Measurements from ENCODE around the gene USP24.

The USP24 gene, protein sequence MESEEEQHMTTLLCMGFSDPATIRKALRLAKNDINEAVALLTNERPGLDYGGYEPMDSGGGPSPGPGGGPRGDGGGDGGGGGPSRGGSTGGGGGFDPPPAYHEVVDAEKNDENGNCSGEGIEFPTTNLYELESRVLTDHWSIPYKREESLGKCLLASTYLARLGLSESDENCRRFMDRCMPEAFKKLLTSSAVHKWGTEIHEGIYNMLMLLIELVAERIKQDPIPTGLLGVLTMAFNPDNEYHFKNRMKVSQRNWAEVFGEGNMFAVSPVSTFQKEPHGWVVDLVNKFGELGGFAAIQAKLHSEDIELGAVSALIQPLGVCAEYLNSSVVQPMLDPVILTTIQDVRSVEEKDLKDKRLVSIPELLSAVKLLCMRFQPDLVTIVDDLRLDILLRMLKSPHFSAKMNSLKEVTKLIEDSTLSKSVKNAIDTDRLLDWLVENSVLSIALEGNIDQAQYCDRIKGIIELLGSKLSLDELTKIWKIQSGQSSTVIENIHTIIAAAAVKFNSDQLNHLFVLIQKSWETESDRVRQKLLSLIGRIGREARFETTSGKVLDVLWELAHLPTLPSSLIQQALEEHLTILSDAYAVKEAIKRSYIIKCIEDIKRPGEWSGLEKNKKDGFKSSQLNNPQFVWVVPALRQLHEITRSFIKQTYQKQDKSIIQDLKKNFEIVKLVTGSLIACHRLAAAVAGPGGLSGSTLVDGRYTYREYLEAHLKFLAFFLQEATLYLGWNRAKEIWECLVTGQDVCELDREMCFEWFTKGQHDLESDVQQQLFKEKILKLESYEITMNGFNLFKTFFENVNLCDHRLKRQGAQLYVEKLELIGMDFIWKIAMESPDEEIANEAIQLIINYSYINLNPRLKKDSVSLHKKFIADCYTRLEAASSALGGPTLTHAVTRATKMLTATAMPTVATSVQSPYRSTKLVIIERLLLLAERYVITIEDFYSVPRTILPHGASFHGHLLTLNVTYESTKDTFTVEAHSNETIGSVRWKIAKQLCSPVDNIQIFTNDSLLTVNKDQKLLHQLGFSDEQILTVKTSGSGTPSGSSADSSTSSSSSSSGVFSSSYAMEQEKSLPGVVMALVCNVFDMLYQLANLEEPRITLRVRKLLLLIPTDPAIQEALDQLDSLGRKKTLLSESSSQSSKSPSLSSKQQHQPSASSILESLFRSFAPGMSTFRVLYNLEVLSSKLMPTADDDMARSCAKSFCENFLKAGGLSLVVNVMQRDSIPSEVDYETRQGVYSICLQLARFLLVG (N-terminal part only)

DNA sequence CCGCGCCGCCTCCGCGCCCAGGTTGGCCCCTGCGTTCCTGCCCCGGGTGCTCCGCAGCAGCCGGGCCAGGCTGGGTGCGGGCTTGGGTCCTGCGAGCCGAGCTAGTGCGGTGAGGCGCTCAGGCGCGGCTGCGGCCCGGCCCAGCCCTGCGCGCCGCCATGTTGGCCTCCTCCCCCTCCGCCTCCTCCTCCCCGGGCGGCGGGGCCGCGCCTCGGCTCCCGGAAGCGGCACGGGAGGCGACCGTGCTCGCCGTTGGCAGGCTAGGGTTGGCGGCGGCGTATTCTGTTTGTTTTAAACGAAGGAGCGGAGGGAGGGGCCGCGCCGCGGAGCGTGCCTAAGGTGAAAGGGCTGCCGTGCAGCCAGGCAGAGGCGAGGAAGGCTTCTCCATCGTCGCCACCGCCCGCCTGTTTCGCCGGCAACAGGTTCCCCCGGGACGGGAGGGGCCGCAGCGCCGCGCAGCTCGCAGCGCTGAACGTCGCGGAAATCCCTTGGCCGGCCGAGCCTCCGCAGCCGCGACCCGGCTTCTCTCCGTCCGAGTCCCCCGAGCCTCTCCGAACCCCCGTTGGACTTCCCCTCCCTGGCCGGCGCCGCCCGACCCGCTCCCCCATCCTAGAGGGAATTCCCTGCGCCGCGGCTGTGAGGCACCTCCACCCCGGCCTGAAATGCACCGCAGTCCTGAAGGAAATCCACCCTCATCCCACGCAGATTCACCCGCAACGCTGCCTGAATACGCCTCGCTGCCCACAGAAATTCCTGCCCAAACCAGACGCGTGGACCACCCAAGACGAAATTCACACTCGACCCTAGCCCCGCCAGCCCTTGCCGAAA is at the start of gene USP24:
USP24 (minus strand) TSS at position 171 of the 828 bp plus-strand sequence. CDS start 251 bp downstream, outside the sequence.
- peak; percentile 77 for DNase-seq

DNA sequence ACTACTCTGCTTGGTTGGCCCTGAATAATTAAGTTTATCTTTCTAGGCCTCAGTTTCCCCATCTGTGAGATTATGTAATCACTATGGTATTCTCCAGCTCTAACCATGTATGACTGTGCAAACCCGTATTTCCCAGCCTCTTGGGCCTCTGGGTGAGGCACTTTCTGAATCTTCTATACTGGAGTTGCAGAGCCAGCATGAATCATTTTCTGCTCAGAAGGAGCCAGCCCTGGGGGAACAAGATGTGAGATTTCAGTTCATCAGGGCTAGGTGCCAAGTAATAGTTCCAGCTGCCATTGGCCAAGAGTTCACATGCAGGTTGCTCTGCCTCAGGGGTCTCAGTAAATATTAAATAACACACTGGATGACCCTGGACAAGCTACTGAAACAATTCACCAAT is 47.7 kb upstream of the USP24 start:
- DNase-seq: no peak

DNA sequence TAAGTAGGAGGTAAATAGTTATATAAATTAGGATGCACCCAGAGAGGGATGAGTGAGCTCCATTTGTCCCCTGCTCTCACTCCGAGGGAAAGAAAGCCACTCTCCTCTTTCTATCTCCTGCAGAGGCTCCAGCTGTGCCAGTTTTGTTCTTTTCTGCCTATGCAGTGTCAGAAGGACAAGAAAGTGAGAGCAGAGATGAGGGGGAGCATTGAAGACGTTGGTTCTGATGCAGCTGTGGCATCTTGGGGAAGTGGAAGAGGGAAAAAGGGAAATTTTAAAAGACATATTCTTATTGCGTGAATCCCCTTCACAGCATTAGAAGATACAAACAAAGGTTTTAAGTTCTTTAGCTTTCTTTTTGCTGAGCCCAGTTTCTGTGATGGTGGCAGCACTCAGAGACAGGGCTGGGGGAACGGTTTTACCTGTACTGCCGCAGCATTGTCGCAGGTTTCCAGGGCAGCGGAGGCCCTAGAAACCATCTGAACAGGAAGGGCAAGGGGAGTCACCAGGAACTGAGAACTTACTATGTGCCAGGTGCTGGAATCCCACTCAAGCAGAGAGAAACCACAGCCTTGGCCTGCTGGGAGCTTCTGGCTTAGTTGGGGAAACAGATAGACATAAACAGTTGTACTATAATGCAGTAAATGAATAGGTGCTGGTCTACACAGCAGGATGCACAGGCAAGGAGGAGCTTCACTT is 44.9 kb upstream of the USP24 start:
- no peak for DNase-seq

DNA sequence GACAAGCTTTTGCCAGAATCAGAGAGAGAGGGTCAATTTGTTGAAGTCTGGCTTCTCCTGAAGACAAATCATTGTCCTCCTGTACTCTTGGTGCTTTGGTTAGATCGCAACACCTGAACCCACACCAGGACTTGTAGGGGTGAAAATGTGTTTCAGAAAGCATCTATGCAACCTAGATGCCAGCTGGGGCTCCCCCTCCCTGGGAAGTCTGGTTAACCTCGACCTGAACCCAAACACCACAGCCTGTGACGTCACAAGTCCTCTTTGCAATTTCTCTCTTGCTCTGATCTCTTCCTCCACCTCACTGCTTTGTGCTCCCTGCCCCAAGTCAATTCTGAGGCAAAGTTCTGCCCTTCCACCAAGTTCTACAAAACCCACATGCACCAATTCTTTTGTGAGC is 42.8 kb upstream of the USP24 start:
- DNase-seq: peak; percentile 4

DNA sequence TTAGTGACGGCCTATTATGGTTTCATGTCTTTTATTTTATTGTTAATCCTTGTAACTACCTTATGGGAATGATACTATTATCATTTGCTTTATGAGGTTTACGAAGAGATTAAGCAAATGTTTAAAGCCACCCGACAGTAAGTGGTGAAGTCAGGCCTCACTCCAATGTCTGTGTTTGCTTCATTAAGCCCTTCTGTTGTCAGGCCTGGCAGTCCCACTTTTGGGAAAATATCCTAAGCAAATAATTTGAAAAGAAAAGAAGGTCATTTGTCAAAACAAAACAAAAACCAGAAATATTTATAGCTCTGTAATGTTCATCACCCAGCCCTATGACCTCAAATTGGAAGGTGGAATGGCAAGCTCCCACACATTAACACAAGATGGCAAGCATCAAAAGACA is 40.7 kb upstream of the USP24 start:
- DNase-seq: no peak

DNA sequence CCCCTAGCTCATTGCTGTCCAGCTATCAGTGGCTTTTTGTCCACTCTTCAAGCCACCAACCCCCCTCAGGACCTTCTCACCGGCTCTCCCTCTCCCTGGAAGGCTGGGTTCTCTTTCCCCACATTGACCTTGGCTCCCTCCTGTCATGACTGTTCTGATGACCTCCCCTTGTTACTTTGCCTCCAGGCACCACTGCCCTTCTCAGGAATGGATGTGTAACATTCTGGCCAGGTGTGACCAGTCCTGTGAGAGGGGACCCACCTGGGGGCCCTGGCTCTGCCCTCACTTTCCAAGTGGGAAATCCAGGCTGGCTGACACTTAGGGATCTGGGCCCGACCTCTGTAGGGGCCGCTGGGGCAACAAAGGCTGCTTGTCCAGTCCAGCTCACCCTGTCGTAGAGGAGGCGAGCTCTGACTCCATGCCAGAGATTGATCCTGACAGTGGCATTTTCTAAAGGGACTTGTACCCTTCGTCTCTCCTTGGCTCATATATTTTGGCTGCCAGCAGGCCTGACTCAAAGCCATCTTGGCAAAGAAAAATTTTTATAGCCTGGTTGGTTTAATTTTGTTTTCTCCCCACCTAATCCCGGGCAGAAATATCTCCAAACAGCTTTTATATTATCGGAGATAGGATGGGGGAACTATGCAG is 37.9 kb upstream of the USP24 start:
- DNase-seq: no peak

DNA sequence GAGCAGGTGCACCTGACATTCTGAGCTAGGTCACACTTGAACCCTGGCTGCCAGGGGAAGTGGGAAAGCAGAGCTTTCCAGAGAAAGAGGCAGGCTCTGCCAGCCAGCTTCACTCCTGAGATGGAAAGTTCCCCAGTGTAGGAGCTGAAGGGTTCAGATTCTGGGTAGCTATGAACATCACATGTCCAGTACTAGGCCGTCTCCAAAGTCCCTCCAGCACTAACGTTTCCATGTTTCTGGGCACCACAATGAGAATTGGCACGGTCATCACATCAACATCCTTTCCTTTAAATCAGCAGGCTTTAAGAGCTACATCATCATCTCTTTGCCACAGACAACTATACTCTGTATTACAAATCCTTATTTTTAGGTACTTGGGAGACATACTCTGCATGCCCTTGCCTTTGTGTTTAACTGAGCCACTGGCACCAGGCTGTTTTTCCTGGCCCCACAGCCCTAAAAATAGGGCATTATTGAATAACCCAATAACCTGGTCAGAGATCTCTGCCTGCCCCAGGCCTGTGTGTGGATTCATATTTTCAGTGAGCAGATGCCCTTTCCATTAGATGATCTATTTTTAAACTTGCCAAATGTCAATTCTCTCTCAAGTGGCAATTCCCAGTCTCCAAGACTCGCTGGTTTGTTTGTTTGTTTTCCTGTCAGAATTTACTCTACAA is 35.4 kb upstream of the USP24 start:
- DNase-seq: no peak

DNA sequence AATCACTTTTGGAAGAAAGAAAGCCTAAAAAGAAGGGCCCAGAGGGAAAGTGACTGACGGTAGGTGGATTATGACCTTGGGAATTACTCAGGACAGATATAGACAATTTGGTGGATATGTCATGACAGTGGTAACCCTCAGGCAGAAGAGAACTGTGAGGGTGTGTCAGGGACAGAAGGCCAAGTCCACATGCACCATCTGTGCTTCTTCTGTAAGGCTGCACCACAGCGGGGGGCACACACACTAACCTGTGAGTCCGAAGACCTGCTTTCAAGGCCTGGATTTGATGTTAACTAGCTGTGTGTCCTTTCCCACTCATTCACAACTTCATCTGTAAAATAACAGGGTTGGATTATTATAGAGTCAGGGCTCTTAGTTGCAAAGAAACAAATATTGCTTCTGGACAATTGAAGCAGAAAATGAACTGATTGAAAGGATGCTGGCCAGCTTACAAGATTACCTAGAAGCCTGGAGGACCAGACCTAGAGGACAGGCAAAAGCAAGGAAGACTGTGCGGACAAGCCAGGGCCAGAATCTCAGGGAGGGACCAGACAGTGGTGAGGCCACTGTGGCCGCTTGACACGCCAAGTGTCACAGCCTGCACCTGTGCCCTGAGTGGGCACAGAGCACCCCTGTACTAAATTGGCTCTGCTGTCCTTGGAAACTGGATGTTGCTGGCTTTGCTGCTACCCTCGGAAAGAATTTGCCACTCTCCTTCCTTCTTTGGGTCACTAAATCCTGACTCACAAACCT is 34.7 kb upstream of the USP24 start:
- no peak for DNase-seq

DNA sequence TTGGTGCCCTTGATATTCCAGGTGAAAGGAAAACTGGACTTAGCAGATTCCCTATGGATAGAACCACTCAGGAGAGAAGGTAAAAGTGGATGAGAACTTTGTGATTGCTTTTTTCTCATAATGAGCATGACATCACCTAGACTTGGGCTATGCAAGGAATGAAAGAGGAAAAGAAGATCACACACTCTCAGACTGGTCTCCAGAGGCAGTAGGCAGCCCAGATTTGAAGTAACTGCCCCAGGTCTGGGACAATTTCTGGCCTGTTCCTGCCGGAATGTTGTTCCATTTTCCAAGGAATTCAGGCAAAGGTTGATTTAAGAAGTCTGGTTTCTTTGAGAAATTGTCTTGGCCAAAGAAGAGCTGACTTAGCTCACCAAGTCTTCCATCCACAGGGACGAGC is 31.7 kb upstream of the USP24 start:
- no peak for DNase-seq

DNA sequence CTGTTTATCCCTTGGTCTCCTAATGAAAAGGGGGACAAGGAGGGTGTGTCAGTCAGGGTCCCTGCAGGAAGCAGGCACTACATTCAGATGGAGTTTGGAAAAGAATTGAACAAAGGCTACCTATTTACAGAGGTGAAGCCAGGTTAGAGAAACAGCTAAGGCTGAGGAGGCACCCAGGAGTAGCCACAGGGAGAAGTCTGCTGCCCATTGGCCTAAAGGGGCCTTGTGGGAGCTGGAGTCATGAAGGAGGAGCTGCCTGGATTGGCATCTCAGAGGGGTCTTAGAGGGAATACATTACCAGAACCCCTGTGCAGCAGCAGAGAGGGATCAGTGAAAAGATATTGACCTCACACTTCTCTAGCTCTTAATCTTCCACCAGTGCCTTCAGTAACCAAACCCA is 31.2 kb upstream of the USP24 start:
- DNase-seq: no peak

DNA sequence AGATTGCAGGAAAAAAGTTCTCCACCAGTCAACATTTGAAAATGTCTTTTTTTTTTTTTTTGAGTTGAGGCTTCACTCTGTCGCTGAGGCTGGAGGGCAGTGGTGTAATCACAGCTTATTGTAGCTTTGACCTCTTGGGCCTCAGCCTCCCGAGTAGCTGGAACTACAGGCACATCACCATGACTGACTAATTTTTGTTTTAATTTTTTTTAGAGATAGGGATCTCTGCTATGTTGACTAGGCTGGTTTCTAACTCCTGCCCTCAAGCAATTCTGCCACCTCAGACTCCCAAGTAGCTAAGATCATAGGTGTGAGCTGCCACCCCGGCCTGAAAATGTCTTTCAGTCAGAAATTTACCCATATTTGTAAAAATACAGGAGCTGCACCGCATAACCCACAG is 30.6 kb upstream of the USP24 start:
- no peak for DNase-seq

DNA sequence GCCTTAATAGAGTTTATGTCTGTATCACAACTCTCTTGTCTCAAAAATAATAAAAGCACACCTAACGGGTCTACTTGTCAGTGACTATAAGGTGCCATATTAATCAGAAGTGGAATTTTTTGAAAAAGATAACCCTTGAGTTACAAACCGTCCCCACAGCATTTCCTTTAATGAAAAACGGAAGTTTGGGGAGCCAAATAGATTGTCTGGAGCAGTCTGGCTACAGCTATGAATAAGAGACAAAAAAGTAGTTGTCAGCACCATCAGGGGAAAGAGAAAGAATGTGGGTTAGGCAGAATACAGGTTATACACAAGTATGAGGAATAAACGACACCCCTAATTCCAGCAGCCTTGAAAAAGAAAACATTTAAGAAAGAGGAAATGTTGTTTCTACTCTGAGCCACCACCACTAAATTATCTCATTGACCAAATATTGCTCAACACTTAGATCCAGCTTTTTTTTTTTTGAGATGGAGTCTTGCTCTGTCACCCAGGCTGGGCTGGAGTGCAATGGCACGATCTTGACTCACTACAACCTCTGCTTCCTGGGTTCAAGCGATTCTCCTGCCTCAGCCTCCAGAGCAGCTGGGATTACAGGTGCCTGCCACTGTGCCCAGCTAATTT is 29.4 kb upstream of the USP24 start:
- DNase-seq: no peak

DNA sequence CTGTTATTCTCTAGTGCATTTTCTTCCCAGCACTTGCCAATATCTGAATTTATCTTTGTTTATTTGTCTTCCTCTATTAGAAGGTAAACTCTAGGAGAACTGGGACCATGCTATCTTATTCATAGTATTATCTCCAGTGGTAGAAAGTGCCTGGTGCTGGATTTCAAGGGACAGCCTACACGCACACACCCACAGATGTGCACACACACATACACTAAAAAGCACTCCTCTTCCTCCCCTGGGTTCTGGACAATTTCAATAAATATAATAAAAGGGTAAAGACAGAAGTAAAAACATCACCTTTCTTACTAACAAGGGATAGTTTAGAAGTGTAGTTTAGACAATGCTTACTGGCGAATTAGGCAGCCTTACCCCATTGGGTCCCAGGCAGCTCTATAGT is 28.5 kb upstream of the USP24 start:
- DNase-seq: no peak

DNA sequence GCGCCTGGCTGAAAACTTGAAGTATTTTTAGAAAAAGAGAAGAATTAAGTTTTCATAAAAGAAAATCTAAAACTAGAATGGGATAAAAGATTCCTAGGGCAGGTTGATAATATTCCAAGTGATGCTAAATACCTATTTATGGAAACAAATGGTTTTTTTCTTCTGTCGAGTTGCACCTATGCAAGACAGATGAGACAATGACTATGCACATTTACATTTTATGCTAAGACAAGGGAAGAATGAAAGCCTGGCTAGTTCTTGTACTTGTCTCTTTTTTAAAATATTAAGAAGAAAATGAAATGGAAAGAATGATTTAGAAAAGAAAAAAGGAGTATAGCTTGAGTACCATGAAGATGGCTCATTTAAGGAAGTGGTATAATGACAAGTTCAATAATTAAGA is 24.4 kb upstream of the USP24 start:
- no peak for DNase-seq

DNA sequence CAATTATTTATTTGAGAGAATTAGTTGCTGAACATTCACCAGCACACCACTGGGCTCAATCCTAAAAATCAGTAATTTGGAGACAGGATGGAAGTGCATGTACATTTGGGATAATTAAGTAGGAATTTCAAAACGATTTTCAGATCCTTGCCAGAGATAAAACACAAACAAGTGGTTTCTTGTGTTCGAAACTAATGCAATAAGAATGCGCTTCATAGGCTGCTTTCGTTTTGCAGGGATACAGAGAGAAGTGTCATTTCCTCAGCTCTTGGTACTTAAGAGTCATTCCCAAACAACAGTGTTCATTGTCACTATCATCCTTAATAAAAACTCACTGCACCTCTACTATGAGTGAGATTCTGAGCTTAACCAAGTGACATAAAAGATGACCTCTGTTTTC is 20.6 kb upstream of the USP24 start:
- no peak for DNase-seq

DNA sequence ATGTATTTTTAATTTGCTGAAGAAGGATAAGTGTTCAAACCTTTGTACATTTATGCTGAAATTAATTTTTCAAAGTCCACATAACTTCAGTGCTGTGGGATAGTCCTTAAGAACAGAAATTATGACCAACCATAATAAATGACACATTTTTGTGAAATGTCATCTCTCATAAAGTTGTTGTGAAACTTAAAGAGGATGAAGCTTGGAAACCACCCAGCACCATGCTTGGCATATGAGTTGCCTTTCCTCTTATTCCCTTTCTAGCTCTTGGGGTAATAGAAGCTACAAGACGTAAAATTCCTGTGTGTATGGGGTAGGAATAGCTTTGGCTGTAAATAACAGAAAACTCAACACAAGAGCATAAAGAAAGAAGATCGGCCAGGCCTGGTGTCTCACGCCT is 18.9 kb upstream of the USP24 start:
- DNase-seq: no peak

DNA sequence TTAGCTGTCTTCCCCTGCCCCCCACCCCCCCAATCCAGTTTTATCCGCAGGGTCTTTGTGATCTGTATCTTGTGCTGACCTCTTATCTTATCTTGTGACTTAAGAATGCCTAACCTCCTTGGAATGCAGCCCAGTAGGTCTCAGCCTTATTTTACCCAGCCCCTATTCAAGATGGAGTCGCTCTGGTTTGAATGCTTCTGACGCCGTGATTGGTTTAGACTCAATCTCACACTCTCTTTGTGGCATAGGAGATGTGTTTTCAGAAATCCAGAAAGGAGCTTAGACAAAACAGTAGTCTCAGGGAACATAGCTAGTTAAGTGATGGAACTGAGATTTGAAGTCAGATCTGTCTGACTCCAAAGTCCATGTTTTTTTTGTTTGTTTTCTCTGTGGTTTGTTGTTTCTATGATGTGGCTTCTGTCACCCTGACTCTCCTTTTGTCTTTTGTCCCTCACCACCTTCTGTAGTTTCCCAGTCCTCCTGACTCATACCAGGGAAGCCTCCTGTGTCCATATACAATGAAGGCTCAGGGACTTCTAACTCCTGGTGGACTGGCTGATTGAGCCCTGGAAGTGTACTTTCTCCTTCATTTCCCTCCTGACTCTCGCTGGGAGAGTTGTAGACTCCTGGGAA is 18.1 kb upstream of the USP24 start:
- DNase-seq: no peak

DNA sequence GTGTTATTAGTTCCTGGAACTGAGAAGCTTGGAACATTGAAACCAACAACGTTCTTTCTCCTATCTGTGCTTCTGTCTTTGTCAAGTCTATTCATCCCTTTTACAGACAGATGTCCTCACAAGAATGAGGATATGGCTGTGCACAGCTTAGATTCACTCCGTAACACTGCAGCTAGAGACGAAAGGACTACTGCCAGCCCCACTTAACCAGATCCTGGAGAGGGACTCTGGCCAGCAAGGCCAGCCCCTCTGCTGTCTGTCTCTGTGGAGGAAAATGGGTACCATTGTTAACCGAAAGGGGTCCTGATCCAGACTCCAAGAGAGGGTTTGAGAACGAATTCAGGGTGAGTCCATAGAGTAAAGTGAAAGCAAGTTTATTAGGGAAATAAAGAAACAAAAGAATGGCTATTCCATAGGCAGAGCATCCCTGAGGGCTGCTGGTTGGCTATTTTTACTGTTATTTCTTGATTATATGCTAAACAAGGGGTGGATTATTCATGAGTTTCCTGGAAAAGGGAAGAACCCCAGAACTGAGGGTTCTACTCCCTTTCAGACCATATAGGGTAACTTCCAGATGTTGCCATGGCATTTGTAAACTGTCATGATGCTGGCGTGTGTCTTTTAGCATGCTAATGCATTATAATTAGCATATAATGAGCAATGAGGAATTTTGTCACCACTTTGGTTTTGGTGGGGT is 17.4 kb upstream of the USP24 start:
- DNase-seq: no peak
